Heart right ventricle (tissue), 16 donors: ENCODE measurements around the gene DDOST. TPM values are rescaled to one million over a fixed set of nuclear protein-coding genes. Genes with fewer than 3 reads are reported as not detected.
"Not testable (repeated sequence)": the region's sequence is repeated elsewhere in the genome, so short reads cannot be mapped to it uniquely, and the experiment has no call there.

Source experiments
- ATAC-seq, 8 donors: fragments of 200-7000 bp; cut with Tn5 transposase; one replicate each; pipeline ENCODE4 v1.9.1; 2020; ENCODE audit warnings: mild to moderate bottlenecking in 8 of 8, moderate library complexity in 8 of 8, moderate number of reproducible peaks in 1 of 8
- DNase-seq, 2 donors: peaks; one replicate each; pipeline ENCODE4 v3.0.0-alpha.2; 2020
- H3K27ac ChIP-seq, 10 donors: fragments of 200-600 bp; sonication (generic) in 2 of 10; one replicate each; pipeline versions ENCODE4 v1.5.0 to v1.8.0; 2020 to 2022; ENCODE audit warnings: mild to moderate bottlenecking in 3 of 10
- H3K27me3 ChIP-seq, 7 donors: fragments of 200-600 bp; one replicate each; pipeline ENCODE4 v1.8.0; 2021 to 2022; ENCODE audit warnings: mild to moderate bottlenecking in 2 of 7
- H3K36me3 ChIP-seq, 9 donors: fragments of 200-600 bp; sonication (generic) in 1 of 9; one replicate each; pipeline versions ENCODE4 v1.5.0 to v1.8.0; 2020 to 2022; ENCODE audit warnings: mild to moderate bottlenecking in 2 of 9
- H3K4me1 ChIP-seq, 9 donors: fragments of 200-600 bp; sonication (generic) in 1 of 9; one replicate each; pipeline versions ENCODE4 v1.5.0 to v1.8.0; 2020 to 2022; ENCODE audit warnings: mild to moderate bottlenecking in 4 of 9
- H3K4me3 ChIP-seq, 10 donors: fragments of 200-600 bp; sonication (generic) in 2 of 10; one replicate each; pipeline versions ENCODE4 v1.5.0 to v1.8.0; 2020 to 2022; ENCODE audit warnings: mild to moderate bottlenecking in 7 of 10, moderate library complexity in 2 of 10
- H3K9me3 ChIP-seq, 11 donors: fragments of 200-600 bp in 10 of 11; sonication (generic) in 2 of 11; one replicate each; pipeline versions ENCODE4 v1.5.0 to v1.8.0; 2013 to 2022; ENCODE audit warnings: mild to moderate bottlenecking in 2 of 11, control low read depth in 1 of 11, moderate library complexity in 1 of 11
- WGBS, 2 donors: extraction: QIAGEN DNeasy Blood & Tissue Kit; methylation state at CpG; one replicate each; pipeline ENCODE4 v1.1.7; 2013; ENCODE audit warnings: inconsistent platforms in 1 of 2; 5-methylcytosine and 5-hydroxymethylcytosine counted together
- intact Hi-C, 10 donors: fragments of 100-400 bp; cut with DNase I; formaldehyde crosslinking; loops; one replicate each; pipeline versions ENCODE4 v1.11.1 to v1.14.2; 2022
- polyA plus RNA-seq, 2 donors: library from polyadenylated mRNA; stranded (reverse); fragments of 200-250 nt; gene quantifications; one replicate each; pipeline ENCODE4 v1.2.3, GENCODE V29; 2013
- total RNA-seq, 10 donors: library from RNA; stranded (reverse); fragmentation: NEBNext Ultra II Directional in 3 of 10; extraction: Animal tissue kit (Norgen Biotek cat#: 25700) in 3 of 10; gene quantifications; one replicate each; pipeline versions ENCODE4 v1.2.1 to v1.2.4, GENCODE V29; 2021 to 2023
- TF ChIP-seq, protein P1 (sequence below), 9 donors: fragments of 200-600 bp; sonication (generic) in 2 of 9; IDR thresholded peaks; one replicate each; pipeline versions ENCODE4 v1.5.0 to v1.8.0; 2021 to 2022; ENCODE audit warnings: antibody characterized with exemption in 9 of 9, mild to moderate bottlenecking in 5 of 9, moderate library complexity in 1 of 9
- donor health status: Arrhythmogenic right ventricular cardiomyopathy.
- donor health status: ischemic (EF 13 %, LVEDD 7.1; RV severe dilation, severe dysfunction).
- donor health status: healthy with polysubstance abuse.
- donor health status: DM: no; HTN: yes; CAD: no.
- donor health status: DM: no; HTN: no; CAD: no.
- donor health status: ischemic (EF 25% LVEDD 6.9; RV normal size, moderate dysfunction).
- donor health status: ischemic (EF 25% LVEDD 5.7; RV mildly dilated, moderate dysfunction).
- donor health status: healthy.
- donor health status: DM: yes; HTN: yes; CAD: no.
- donor health status: Ischemic cardiomyopathy.
- donor health status: ischemic (EF 35%, LVEDD 5.7; RV mildly dilated, moderate dysfunction).
- donor health status: nonischemic (EF 11% LVEDD 7.7; RV severe dilation, severe dysfunction).
- donor health status: DM: yes; HTN: yes; CAD: no.
- donor health status: PGD.
- donor health status: ischemic (EF 29% LVEDD 5.4; RV normal size, mild dysfunction).
- donor health status: nonischemic (EF 23%, LVEDD 6.1; RV moderate dilation, normal function).

Gene DDOST
- total and polyA plus RNA-seq, 12 donors: 98.8 to 222 (median 124) TPM

DNA sequence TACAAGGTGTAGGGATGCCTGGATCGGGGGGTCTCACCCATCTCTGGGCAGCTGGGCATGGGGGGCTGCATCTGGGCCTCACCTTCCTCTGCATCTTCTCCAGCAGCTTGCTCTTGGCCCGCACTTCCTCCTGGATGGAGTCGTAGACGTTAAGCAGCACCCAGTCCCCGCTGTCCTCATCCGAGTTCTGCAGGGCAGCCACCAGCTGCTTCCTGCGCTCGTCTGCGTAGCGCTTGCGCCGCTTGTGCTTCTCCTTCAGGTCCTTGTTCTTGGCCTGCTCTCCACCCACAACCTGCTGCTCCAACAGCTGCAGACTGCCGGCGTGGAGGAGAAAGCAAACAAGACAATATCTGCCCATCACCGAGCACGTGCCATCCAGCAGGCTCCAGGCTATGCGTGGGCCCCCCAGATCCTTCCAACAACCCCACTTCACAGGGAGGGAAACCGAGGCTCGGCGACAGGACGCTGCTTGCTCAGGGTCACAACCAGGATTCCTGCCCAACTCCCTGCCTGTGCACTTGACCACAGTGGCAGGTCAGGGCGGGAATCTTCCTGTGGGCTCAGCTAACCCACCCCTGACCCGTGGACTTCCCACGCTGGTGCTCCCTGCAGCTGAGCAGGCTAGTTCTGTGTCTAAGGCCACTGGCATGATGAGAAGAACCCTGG is 21.5 kb upstream of the DDOST start:
- peak overlapping the region in 5 of 10 donors; percentile 19 to 96 (median 92) for H3K27ac ChIP-seq
- 63 to 72% methylated on average over 24 of the region's 24 CpGs for whole genome bisulfite sequencing, 2 donors
- ATAC-seq (peak in 2 of 8 donors; percentile 18 to 22), DNase-seq (peak in 1 of 2 donors; percentile 47)
- peak overlapping the region in 5 of 10 donors; percentile 2 to 63 (median 59) for H3K4me3 ChIP-seq
- peaks cover 0 to 34% (median 0%) of the 10 kb centered on the region in 9 donors for H3K36me3 ChIP-seq
- no peaks in the 10 kb centered on the region for H3K27me3 ChIP-seq
- TF ChIP-seq, protein P1, sequence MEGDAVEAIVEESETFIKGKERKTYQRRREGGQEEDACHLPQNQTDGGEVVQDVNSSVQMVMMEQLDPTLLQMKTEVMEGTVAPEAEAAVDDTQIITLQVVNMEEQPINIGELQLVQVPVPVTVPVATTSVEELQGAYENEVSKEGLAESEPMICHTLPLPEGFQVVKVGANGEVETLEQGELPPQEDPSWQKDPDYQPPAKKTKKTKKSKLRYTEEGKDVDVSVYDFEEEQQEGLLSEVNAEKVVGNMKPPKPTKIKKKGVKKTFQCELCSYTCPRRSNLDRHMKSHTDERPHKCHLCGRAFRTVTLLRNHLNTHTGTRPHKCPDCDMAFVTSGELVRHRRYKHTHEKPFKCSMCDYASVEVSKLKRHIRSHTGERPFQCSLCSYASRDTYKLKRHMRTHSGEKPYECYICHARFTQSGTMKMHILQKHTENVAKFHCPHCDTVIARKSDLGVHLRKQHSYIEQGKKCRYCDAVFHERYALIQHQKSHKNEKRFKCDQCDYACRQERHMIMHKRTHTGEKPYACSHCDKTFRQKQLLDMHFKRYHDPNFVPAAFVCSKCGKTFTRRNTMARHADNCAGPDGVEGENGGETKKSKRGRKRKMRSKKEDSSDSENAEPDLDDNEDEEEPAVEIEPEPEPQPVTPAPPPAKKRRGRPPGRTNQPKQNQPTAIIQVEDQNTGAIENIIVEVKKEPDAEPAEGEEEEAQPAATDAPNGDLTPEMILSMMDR (IDR thresholded peaks at IDR 0.05): no peak
- intact Hi-C loops: no loop called here
- H3K9me3 ChIP-seq: no peaks in the 10 kb centered on the region
- peaks cover 0 to 50% (median 30%) of the 10 kb centered on the region in 9 donors for H3K4me1 ChIP-seq

DNA sequence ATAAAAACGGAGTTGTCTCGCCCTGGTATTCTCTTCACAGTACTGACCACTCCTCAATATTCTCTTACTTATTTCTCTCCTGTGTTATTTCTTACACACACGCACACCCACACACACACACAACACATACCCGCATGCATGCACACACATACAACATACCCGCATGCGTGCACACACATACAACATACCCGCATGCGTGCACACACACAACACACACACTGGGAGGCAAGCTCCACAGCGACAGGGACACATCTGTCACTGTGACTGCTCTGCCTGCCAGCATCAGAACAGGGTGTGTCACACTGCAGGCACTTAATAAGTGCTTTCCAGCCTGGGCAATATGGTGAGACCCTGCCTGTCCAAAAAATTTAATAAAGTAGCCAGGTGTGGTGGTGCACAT is 20.8 kb upstream of the DDOST start:
- Histone ChIP-seq H3K4me3 (peak overlapping the region in 2 of 10 donors; percentile 59 to 60), H3K9me3 (no peaks in the 10 kb centered on the region), H3K27ac (peak overlapping the region in 2 of 10 donors; percentile 19 to 91), H3K36me3 (peaks cover 0 to 41% (median 0%) of the 10 kb centered on the region in 9 donors), H3K27me3 (no peaks in the 10 kb centered on the region), H3K4me1 (peaks cover 0 to 50% (median 30%) of the 10 kb centered on the region in 9 donors)
- intact Hi-C loops: no loop called here
- ATAC-seq: no peak
- TF ChIP-seq, protein P1 (IDR thresholded peaks at IDR 0.05): no peak
- WGBS, 2 donors: 91 to 95% methylated on average over 9 of the region's 9 CpGs
- DNase-seq: no peak

DNA sequence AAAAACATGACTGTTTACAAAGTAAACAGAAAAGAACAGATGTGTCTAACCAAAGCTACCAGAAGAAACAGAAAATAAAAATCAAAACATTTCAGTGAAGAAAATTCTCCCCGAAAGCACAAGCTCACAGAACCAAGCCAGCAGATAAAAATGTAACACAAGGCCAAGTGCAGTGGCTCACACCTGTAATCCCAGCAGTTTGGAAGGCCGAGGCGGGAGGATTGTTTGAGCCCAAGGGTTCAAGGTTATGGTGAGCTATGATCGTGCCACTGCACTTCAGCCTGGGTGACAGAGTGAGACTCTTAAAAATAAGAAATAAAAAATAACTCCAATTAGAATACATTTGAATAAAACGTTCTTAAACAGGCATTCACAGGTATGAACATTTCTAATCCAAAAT is 19.1 kb upstream of the DDOST start:
- no peaks in the 10 kb centered on the region for H3K27me3 ChIP-seq
- whole genome bisulfite sequencing, 2 donors: 80 to 90% methylated on average over 5 of the region's 5 CpGs
- DNase-seq: no peak
- no peaks in the 10 kb centered on the region for H3K9me3 ChIP-seq
- no peak for ATAC-seq
- H3K36me3 ChIP-seq: peaks cover 0 to 52% (median 0%) of the 10 kb centered on the region in 9 donors
- peaks cover 0 to 39% (median 21%) of the 10 kb centered on the region in 9 donors for H3K4me1 ChIP-seq
- no peak overlapping the region for H3K4me3 ChIP-seq
- H3K27ac ChIP-seq: no peak overlapping the region
- intact Hi-C loops: no loop called here
- TF ChIP-seq, protein P1 (IDR thresholded peaks at IDR 0.05): no peak

DNA sequence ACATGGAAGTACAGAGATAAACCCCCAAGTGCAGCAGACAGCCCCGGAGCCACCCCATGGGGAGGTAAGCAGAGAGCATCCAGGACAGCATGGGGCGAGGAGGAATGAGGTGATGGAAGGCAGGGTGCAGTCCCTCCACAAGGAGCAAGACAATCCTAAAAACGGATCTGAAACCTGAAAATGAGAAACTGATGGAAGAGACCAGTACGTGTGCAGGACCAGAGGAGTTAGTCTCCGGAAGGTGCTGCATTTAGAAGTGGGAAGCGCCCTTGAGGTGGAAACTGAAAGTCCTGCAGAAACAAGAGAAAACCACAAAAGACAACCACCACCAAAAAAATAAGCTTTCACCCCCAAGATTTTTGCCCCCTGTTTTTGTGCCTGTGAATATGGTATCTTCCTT is 17.4 kb upstream of the DDOST start:
- intact Hi-C loops: no loop called here

DNA sequence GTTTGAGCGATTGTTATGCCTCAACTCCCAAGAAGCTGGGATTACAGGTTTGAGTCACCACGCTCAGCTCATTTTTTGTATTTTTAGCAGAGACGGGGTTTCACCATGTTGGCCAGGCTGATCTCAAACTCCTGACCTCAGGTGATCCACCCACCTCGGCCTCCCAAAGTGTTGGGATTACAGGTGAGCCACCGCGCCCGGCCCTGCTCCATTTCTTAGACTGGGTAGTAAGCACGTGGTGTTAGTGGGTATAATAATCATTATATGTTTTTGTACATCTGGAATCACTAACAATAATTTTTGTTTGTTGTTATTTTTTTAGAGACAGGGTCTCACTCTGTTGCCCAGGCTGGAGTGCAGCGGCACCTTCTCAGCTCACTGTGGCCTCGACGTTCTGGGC is 12.5 kb upstream of the DDOST start:
- not testable (repeated sequence) for H3K4me1 ChIP-seq, H3K4me3 ChIP-seq, DNase-seq

More for the DNA sequence above, 17.4 kb upstream of the DDOST start:
- ATAC-seq (no peak), DNase-seq (no peak)
- 88% methylated on average over 6 of the region's 6 CpGs for WGBS, 2 donors
- Histone ChIP-seq H3K9me3 (no peaks in the 10 kb centered on the region), H3K27me3 (no peaks in the 10 kb centered on the region), H3K4me1 (peaks cover 0 to 25% (median 13%) of the 10 kb centered on the region in 9 donors), H3K4me3 (no peak overlapping the region), H3K27ac (no peak overlapping the region), H3K36me3 (peaks cover 0 to 62% (median 0%) of the 10 kb centered on the region in 9 donors)
- TF ChIP-seq, protein P1 (IDR thresholded peaks at IDR 0.05): no peak

More for the DNA sequence above, 12.5 kb upstream of the DDOST start:
- WGBS, 2 donors: 92 to 95% methylated on average over 11 of the region's 11 CpGs
- intact Hi-C loops, H3K27ac ChIP-seq, H3K9me3 ChIP-seq, ATAC-seq, H3K27me3 ChIP-seq: not testable (repeated sequence)
- peaks cover 0 to 70% (median 5%) of the 10 kb centered on the region in 9 donors for H3K36me3 ChIP-seq
